Epithelial cell of proximal tubule (primary cell): ENCODE data around the gene TRPM3. TPM values are rescaled to one million over a fixed set of nuclear protein-coding genes. Genes with fewer than 3 reads are reported as not detected.

ENCODE experiments used
- DNase-seq: peaks from one replicate; pipeline ENCODE4 v3.0.0-alpha.2; 2011; ENCODE audit warnings: low read depth
- H3K4me3 ChIP-seq: 2 replicates; pipeline ENCODE4 v1.5.1; 2011; ENCODE audit warnings: low read depth, mild to moderate bottlenecking, low read length
- CTCF ChIP-seq: conservative IDR thresholded peaks from 2 replicates; pipeline ENCODE4 v1.5.1; 2012; ENCODE audit warnings: low read depth, mild to moderate bottlenecking, low read length
- total RNA-seq: library from RNA; depleted of rRNA; stranded (reverse); fragments of >200 nt; gene quantifications from 2 replicates; pipeline ENCODE4 v1.2.3, GENCODE V29; 2015

Gene TRPM3
- total RNA-seq, 1 donor from 2014 or later = not detected

- H3K4me3 ChIP-seq = no peak overlapping the region
- TF ChIP-seq CTCF = no peak
- no peak for DNase-seq
Observed at GRCh38 chr9:71122022-71122275, 528 bp upstream of the TRPM3 start.

- no peak overlapping the region for H3K4me3 ChIP-seq
- no peak for TF ChIP-seq CTCF
- DNase-seq = no peak
Observed at GRCh38 chr9:71120501-71121247, 747 bp downstream of the TRPM3 start.

GRCh38 chr9:71119746-71120145 is 1.7 kb downstream of the TRPM3 start:
- no peak for DNase-seq
- H3K4me3 ChIP-seq = no peak overlapping the region
- no peak for TF ChIP-seq CTCF

- DNase-seq = no peak
- no peak for TF ChIP-seq CTCF
- no peak overlapping the region for H3K4me3 ChIP-seq
Observed at GRCh38 chr9:71118324-71118723, 3.1 kb downstream of the TRPM3 start.

- H3K4me3 ChIP-seq = no peak overlapping the region
- DNase-seq = no peak
- no peak for TF ChIP-seq CTCF
Observed at GRCh38 chr9:71115448-71115975, 5.9 kb downstream of the TRPM3 start.

- DNase-seq = no peak
- H3K4me3 ChIP-seq = no peak overlapping the region
- TF ChIP-seq CTCF = no peak
Observed at GRCh38 chr9:71112866-71113265, 8.6 kb downstream of the TRPM3 start.

- H3K4me3 ChIP-seq = no peak overlapping the region
- no peak for DNase-seq
- TF ChIP-seq CTCF = no peak
Observed at GRCh38 chr9:71108937-71109336, 12.5 kb downstream of the TRPM3 start.
